Activated CD4-positive, alpha-beta T cell treated with anti-CD3 and anti-CD28 coated beads, Interleukin-2, amount 50 U/mL, for 24 hours (primary cell): Measurements from ENCODE around the gene OTUB1.
"Not testable (repeated sequence)": the region's sequence is repeated elsewhere in the genome, so short reads cannot be mapped to it uniquely, and the experiment has no call there.

Experiments used
- DNase-seq, 2 donors: peaks; one replicate each; pipeline ENCODE4 v3.0.0-alpha.2; 2020; ENCODE audit warnings: low read depth in 1 of 2, low spot score in 1 of 2

The OTUB1 gene, protein sequence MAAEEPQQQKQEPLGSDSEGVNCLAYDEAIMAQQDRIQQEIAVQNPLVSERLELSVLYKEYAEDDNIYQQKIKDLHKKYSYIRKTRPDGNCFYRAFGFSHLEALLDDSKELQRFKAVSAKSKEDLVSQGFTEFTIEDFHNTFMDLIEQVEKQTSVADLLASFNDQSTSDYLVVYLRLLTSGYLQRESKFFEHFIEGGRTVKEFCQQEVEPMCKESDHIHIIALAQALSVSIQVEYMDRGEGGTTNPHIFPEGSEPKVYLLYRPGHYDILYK

DNA sequence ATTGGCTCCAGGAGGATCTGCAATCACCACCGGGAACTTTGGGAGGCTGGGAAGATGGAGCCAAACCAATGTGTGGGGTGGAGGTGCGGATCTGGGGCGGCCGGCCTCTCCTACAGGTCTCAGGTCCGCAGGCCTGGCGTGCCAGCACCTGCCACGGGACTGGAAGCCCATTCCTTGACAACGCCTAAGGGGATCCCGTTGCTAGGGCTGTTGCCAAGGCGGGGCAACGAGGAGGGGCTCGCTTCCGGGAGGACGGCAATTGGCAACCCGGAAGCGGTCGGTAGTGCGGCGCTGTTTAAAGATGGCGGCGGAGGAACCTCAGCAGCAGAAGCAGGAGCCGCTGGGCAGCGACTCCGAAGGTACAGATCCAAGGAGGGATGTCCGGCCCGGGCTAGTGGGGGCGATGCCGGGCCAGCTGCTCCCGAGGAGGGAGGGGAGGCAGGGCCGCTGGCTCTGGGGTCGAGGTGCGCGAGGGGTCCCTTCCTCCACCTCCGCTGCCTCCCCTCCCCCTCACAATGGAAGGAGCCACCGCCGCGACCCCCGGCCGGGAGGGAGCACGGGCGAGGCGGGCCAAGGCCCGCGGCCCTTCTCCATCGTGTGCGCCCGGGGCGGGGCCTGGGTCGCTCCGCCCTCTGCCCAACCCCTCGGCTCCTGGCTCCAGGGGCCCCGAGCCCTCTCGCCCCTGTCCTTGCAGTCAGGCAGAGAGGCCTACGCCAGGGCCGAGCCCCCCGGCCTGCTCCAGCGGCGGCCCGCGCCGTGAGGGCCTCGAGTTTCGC, at the start of gene OTUB1:
OTUB1 (plus strand) TSS at position 283 of the 776 bp plus-strand sequence; CDS start at position 302, 19 bp downstream.
- peak; percentile 68 to 82 for DNase-seq

DNA sequence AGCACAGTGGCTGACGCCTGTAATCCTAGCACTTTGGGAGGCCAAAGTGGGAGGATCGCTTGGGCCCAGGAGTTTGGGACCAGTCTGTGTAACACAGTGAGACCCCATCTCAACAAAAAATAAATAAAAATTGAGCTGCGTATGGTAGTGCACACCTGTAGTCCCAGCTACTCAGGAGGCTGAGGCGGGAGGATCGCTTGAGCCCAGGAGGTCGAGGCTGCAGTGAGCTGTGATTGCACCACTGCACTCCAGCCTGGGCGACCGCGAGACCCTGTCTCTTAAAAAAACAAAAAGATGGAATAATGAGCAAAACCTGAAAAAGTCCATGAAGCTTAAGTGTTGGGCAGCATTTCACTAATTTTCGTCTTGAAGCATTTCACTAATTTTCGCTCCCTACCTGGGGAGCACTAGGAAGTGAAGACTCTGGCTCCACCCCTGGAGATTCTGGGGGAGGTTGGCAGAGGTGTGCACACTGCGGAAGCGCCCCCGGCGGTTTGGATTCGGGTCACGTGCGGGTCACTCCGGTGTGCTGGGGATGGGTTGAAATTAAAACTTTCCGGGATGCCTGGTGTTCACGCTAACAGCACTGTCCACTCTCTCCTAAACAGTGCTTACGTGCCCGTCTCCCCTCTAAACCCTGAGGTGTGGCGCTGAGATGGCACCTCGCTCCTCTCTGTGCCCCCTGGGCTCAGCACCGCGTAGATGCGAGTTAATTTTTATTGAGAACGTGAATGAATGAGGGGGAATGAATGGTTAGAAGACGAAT, 48.3 kb upstream of the OTUB1 start:
- no peak for DNase-seq

DNA sequence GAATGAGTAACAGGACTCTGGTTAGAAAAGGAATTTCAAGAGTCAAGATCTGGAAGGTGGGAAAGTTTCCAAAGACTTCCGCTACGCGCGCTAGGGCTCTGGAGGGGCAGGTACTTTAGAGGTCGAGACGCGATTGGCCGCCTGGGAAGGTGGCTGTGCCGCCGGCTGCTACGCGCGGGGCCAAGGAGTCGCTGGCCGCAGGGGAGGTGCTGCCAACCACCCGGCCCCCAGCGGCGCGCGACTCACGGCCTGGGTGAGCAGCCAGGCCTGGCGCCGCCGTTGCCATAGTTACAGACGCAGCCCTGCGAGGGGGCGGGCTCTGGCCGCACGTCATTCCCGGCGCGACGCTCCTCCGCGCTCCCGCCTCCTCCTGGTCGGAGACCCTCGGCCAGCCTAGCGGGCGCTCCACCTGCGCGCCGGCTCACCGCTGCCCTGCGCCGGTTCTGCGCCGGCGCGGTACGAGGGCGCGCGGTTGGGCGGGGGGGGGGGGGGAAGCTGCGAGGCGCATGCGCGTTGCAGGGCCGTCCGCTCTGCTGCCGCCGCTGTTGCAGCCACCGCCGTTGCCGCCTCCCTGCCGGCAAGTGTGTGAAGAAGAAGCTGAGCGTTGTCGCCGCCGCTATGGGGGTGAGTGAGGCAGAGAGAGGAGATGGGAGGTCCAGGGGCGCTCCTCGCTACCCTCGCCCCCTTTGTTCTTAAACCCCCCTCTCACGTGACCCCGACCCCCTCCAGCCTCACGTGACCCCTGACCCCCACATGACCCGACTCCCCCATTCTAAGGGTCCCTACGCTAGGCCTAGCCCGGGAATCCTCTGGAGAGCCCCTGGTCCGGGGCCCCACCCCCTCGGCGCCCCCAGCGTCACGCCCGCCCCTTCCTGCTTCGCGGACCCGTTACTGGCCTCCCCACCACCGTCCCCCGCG, 47.5 kb upstream of the OTUB1 start, which contains the start of gene NAA40:
NAA40 (plus strand) TSS at position 524 of the 918 bp plus-strand sequence; CDS start at position 619, 95 bp downstream.
- DNase-seq = peak; percentile 81 to 89

DNA sequence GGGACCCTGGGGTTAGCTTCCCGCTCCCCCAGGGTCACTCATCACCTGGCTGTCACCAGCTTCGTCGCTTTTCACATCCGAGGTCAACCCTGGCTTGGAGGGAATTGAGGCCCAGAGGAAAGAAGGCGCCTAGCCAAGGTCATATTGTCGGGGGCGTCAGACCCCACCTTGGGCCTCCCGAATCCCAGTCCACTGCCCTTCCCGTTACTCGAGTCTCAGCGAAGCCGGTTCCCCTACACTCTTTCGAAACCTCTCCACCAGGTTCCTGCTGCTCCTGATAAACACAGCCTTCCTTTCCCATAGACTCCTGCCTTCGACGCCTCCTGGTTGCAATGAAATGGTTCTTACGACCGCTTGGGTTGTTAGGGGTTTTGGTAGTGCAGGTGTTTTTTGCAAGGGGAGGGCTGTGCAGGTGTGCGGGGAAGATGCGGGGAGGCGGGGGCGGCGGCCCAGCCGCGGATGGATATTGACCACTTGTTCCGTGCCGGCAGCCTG, 46.8 kb upstream of the OTUB1 start:
- no peak for DNase-seq

DNA sequence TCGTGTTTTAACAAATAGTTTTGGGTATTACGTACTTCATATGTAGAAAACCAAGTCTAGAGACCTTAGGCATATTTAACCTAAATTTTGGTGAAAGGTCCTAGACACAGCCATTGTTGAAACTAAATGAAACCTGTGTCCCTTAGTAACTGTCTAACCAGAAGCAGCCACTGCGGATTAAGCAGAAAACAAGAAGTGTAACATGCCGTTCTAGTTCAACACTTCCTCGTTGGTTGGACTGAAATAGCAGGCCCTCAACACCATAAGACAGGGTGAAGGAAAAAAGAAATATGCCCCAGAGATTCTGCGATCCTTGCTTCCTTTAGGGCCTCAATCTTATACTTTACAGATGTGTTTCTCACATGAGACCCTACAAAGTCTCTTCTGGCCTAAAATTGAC, 45.5 kb upstream of the OTUB1 start:
- DNase-seq = no peak

DNA sequence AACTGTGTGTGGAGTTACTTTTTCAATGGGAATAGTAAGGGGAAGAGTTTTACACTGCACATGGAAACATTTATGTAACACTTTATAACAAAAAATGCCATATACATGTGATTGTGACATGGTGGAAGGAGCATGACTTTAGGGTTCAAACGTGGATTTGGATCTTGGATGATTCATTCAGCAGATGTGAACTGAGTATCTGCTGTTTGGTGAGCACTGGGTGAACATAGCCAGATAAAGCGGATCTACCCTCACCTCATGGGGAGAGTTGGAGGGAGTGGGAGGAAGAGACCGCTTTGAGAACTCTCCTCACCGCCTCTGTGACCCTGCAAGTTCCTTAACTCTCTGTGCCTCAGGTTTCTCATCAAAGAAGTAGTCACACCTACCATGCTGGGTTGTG, 44.3 kb upstream of the OTUB1 start:
- no peak for DNase-seq

DNA sequence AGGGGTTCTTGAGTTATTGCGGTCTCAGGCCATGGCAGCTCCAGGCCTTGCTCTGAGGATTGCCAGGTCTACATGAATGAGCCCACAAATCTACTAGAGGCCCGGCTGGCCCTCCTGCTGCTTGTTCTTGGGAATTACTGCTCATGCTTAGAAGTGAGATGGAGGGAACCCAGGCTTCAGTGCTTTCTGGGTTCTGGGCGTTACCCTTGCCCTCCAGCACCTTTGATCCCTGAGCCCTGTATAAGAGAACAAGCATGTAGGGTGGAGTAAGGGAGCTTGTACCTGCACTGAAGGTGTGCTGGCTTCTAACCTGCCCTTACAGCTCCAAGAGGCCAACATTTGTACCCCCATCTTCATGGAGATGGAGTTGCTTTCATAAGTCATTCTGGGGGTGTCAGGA, 43.4 kb upstream of the OTUB1 start:
- DNase-seq = no peak

DNA sequence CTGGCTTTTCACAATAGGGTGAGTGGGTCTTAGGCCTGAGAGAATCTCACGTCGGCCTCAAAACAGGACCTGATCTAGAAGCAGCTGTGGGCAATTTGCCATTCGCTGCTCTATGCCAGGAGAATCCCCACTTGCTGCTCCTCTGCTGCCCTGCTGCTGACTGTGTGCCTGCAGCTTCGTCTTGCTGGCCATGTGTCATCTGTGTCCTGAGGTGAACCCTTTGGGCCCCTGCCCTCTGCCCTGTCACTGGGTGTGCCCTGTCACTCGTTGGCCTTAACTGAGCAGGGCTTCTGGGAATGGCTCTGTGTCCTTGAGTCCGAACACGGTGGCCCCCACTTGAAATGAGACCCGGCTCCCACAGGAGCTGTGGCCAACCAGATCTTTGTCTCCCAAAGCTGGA, 41.3 kb upstream of the OTUB1 start:
- no peak for DNase-seq

DNA sequence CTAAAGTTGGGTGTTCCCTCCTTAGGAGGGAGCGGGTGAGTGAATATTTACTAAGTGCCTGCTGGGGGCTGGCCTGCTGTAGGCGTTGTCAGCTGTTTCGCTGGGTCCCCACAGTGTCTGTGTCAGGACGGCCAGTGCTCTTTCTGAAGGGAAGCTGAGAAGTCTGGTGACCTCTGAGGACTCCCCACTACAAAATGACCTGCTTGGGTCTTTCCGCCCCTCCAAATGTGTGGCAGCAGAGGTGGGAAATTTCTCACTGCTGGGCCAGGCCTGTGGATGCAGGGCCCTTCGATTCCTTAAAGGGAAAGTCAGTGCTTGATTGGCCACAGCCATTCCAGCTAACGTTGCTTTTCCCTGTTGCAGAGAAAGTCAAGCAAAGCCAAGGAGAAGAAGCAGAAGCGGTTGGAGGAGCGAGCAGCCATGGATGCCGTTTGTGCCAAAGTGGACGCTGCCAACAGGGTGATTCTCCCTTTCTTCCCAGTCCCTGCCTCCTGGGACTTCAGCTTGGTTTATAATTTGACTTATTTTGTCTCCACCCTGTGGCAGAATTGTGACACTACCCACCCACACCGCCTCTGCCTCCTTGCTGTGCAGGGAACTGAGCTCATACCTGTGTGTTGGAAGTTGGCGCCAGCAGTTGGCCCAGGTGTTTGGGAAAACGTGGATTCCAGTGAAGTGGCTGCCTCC, 40.6 kb upstream of the OTUB1 start:
- peak in 1 of 2 donors; percentile 37 for DNase-seq

DNA sequence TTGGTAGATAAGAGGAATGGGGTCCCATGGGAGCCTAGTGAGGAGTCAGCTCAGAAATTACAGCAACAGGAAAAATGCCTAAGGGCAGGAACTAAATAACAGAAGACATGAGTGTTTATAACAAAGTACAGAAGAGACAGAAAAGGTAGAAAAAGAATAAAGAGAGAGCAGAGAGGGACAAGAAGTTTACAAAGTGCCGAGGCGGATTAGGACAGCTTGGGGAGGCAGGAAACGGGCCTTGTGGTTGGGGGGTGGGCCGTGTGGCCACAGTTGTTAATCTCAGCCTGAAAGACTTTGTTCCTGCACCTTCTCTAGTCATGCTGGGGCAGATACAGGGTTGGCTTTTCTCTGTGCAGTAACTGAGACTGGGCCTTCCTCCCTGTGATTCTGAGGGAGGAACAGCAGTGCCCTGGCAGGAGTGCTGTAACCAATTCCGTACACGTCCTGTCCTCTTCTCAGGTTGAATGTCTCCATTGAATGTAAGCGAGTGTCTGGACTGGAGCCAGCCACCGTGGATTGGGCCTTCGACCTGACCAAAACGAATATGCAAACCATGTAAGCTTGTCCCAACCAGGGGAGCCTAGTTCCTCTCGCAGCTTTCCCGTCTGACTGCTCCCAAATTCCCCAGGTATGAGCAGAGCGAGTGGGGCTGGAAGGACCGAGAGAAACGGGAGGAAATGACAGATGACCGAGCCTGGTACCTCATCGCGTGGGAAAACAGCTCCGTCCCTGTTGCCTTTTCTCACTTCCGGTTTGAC, 34.3 kb upstream of the OTUB1 start:
- DNase-seq = no peak

DNA sequence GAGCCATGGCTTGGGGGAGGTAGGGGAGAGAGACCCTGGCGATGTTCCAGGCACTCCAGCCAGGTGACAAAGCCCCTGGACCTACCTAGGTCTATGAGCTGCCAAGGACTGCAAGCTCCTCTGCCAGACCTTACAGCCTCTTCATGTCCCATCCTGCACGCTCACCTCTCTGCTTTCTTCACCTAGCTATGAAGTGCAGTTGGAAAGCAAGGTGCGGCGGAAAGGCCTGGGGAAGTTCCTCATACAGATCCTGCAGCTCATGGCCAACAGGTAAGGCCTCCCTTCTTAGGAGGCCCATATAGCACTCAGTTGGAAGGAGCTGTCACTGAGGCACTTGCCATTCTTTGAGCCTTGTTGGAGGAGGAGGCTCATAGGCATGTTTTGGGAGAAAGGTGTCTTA, 33.7 kb upstream of the OTUB1 start:
- no peak for DNase-seq

DNA sequence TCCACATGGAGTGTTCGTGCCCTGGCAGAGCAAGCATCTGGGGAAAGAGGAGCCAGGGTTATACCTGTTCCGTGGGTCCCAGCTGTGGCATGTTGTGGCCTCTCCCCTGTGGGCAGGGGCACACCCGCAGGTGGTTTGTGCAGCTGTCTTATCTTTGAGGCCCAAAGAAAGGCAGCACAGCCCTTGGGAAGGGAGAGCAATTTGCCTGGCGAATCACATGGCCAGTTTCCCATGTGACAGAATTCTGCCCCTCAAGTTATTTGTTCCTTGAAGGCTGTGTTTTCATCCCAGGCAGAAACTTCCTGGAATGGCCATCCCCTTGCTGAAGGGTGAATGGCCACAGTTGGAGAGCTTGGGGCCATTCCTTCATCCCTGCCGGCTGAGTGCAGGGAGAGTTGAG, 28.2 kb upstream of the OTUB1 start:
- no peak for DNase-seq

DNA sequence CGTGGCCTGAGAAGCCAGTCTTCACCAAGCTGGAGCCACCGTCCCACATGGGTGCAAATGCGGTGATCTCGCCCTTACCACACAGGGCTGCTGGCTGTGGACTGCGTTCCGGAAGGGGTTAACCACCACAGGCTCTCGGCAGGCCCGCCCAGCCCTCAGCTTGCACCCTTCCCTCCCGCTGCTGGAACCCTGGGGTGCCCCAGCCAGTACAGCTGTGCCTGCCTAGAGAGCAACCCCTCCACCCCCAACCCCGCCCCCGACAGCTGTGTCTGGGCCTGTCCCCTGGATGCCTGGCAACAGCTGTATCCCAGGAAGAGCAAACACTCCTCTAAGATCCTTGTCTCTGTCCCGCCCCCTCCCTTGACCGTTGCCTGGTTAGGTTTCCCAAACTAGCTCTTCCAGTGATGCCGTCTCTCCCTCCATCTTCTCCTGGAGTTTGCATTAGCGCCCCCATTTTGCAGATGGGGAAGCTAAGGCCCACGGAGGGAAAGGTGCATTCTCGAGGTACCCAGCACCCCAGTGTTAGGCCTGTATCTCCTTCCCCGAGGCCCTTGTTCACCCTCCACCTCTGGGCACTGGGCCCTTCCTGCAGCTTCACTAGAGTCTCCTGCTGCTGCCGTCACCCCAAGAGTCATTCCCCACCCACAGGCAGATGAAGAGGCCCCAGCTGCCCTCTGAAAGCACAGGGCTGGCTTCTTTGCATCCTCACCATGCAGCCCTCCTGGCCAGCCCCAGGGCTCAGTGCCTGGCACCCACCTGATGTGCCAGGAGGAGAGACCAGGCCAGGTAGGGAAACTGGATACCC, 24.4 kb upstream of the OTUB1 start:
- no peak for DNase-seq

DNA sequence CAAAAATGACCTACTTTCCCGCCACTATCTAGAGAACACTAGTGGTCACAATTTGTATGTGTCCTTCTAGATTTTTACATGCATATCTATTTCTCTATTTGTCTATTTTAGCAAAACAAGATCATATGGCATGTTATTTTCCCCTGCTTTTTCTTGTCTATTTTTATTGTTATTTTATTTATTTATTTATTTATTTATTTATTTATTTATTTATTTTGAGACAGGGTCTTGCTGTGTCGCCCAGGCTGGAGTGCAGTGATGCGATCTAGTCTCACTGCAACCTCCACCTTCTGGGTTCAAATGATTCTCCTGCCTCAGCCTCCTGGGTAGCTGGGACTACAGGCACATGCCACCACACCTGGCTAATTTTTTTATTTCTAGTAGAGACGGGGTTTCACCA, 22.3 kb upstream of the OTUB1 start:
- DNase-seq = not testable (repeated sequence)

DNA sequence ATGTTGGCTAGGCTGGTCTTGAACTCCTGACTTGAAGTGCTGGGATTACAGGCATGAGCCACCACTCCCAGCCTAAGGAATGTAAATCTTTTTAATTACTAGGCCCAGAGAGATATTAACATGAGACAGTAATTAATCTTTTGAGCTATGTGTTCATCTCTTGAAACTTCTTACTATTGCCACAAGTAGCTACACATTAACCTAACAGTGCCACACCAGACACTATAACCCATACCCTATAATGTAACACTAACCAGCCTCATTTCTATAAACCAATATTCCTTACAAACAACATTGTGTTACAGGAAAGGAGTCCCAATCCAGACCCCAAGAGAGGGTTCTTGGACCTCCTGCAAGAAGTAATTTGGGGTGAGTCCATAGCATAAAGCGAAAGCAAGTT, 19.8 kb upstream of the OTUB1 start:
- DNase-seq = no peak

DNA sequence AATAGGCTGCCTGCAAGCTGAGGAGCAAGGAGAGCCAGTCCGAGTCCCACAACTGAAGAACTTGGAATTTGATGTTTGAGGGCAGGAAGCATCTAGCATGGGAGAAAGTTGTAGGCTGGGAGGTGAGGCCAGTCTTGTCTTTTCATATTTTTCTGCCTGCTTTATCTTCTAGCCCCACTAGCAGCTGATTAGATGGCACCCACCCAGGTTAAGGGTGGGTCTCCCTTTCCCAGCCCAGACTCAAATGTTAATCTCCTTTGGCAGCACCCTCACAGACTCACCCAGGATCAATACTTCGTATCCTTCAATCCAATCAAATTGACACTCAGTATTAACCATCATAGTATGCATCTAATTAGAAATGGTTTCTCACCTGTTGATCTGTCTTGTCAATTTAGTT, 16.8 kb upstream of the OTUB1 start:
- DNase-seq = no peak

DNA sequence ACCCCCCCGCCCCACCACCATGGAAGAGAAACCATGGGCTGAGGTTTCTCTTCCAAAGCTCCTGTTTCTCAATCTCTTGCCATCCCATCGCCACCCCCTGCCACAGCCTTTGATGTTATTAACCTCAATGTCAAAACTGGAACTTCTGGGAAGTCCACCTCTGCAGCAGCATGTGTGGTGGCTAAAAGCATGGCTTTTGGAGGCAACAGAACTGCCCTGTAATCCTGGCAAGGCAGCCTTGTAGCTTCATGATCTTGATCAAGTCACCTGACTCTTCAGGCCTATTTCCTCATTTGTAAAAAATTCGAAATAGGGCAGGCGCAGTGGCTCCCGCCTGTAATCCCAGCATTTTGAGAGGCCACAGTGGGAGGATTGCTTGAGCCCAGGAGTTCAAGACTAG, 15.3 kb upstream of the OTUB1 start:
- no peak for DNase-seq

DNA sequence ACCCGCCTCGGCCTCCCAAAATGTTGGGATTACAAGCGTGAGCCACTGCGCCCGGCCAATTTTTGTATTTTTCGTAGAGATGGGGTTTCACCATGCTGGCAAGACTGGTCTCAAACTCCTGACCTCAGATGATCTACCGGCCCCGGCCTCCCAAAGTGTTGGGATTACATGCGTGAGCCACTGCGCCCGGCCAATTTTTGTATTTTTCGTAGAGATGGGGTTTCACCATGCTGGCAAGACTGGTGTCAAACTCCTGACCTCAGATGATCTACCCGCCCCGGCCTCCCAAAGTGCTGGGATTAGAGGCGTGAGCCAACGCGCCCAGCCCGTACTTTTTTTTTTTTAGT, 12.4 kb upstream of the OTUB1 start:
- DNase-seq = not testable (repeated sequence)
